CD4-positive, alpha-beta T cell (primary cell): ENCODE results near the gene SWSAP1. TPM values are rescaled to one million over a fixed set of nuclear protein-coding genes. Genes with fewer than 3 reads are reported as not detected.
"Not testable (repeated sequence)": the region's sequence is repeated elsewhere in the genome, so short reads cannot be mapped to it uniquely, and the experiment has no call there.

Experiments
- ATAC-seq: fragments of 200-7000 bp; cut with Tn5 transposase; one replicate; pipeline ENCODE4 v1.10.0; 2022; ENCODE audit warnings: mild to moderate bottlenecking; ENCODE audit not compliant: poor library complexity
- CTCF ChIA-PET: fragments of 350-600 bp; sonication (Branson Sonifier 250); formaldehyde crosslinking; loops from one replicate; lab custom pipeline; 2021; ENCODE audit warnings: antibody characterized with exemption, inconsistent platforms; lab: Charles Lee
- POLR2A ChIA-PET: fragments of 350-600 bp; sonication (Branson Sonifier 250); formaldehyde crosslinking; loops from one replicate; lab custom pipeline; 2021; ENCODE audit warnings: antibody characterized with exemption, inconsistent platforms; lab: Charles Lee
- DNase-seq, 14 experiments: peaks; one replicate each; pipeline ENCODE4 v3.0.0-alpha.2; 2013 to 2020; ENCODE audit warnings: mixed read lengths in 2 of 14
- H3K27ac ChIP-seq, 2 donors: one replicate each; pipeline versions ENCODE4 v1.5.1 to v1.7.0; 2013; ENCODE audit warnings: low read length in 2 of 2, low read depth in 1 of 2, mild to moderate bottlenecking in 1 of 2
- H3K27me3 ChIP-seq, 2 experiments: 1 replicate in 1 of 2; 2 replicates in 1 of 2; pipeline versions ENCODE4 v1.6.1 to v1.7.0; 2013; ENCODE audit warnings: low read length in 2 of 2, control low read depth in 1 of 2, mild to moderate bottlenecking in 1 of 2, moderate library complexity in 1 of 2; ENCODE audit not compliant: insufficient read depth in 2 of 2, control insufficient read depth in 1 of 2
- H3K36me3 ChIP-seq: one replicate; pipeline ENCODE4 v1.6.1; 2013; ENCODE audit warnings: low read length, control low read depth; ENCODE audit not compliant: insufficient read depth
- H3K4me1 ChIP-seq: one replicate; pipeline ENCODE4 v1.6.1; 2013; ENCODE audit warnings: low read length, control low read depth; ENCODE audit not compliant: insufficient read depth
- H3K4me3 ChIP-seq: one replicate; pipeline ENCODE4 v1.5.1; 2013; ENCODE audit warnings: mild to moderate bottlenecking, low read length, moderate library complexity
- H3K9me3 ChIP-seq, 2 experiments: 1 replicate in 1 of 2; 2 replicates in 1 of 2; pipeline versions ENCODE4 v1.6.1 to v1.7.0; 2013; ENCODE audit warnings: low read length in 2 of 2, mild to moderate bottlenecking in 2 of 2, control low read depth in 1 of 2, moderate library complexity in 1 of 2; ENCODE audit not compliant: control insufficient read depth in 1 of 2, insufficient read depth in 1 of 2
- H3K27ac Mint-ChIP-seq: one replicate; pipeline ENCODE4 v1.8.0; 2020; ENCODE audit warnings: mixed read lengths
- H3K27me3 Mint-ChIP-seq: one replicate; pipeline ENCODE4 v1.8.0; 2021; ENCODE audit warnings: mixed read lengths
- H3K36me3 Mint-ChIP-seq: one replicate; pipeline ENCODE4 v1.8.0; 2021; ENCODE audit warnings: low read depth, mixed read lengths
- H3K4me1 Mint-ChIP-seq: one replicate; pipeline ENCODE4 v1.8.0; 2021; ENCODE audit warnings: low read depth, mixed read lengths
- H3K4me3 Mint-ChIP-seq: one replicate; pipeline ENCODE4 v1.8.0; 2020; ENCODE audit warnings: mild to moderate bottlenecking, mixed read lengths
- H3K9me3 Mint-ChIP-seq: one replicate; pipeline ENCODE4 v1.8.0; 2020; ENCODE audit warnings: mixed read lengths
- intact Hi-C, 2 experiments: fragments of 100-400 bp; cut with DNase I in 1 of 2; cut with micrococcal nuclease in 1 of 2; formaldehyde crosslinking; loops; one replicate each; pipeline versions ENCODE4 v1.15.1 to v1.9.0; 2023 to 2025; cut with DNase I, micrococcal nuclease
- total RNA-seq, 174 experiments: library from RNA in 2 of 174; stranded (reverse) in 2 of 174; gene quantifications; one replicate each; pipeline ENCODE4 v1.2.3 and lab custom pipeline; 2021 to 2026
- TF ChIP-seq, protein P1 (sequence below): fragments of 200-600 bp; IDR thresholded peaks from one replicate; pipeline ENCODE4 v1.8.0; 2022; ENCODE audit warnings: antibody characterized with exemption, mild to moderate bottlenecking

Gene SWSAP1
- total RNA-seq, 2 experiments from 2014 or later = 2.6 to 2.7 TPM

DNA sequence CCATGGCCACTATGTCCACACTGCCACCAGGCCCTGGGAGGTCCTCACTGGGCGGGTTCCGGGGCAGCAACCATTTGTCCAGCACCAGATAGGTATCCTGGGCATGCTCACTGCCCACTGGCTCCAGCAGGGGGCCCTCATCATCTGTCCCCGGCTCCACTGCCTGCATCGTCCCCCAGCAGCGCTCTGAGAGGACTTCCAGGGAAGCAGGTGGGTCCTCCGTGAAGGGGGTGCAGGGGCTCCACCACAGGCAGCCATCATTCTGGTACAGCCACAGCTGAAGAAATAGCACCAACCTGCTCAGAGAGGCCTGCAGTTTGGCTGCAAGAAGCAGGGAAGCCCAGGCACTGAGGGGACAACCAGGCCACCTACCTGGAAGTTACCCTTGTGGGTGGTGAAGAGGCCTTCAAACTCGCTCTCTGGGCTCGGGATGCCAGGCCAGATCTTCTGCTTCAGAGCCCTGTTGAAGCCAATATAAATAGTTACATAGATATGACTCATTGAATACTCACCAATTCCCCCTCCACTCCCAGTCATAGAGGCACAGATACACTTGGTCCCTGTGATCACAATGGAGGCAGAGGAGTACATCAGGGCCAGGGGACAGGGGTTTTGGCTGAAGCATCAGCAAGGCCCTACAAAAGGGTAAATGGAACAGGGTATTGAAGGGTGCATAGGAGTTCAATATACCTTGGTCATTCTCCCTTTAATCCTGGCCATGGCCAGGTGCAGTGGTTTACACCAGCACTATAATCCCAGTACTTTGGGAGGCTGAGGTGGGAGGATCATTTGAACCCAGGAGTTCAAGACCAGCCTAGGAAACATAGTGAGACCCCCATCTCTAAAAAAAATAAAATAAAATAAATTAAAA is 4.1 kb downstream of the SWSAP1 start:
- POLR2A ChIA-PET = no interaction called here
- Histone ChIP-seq H3K4me3 (no peak overlapping the region), H3K4me1 (peaks cover 80% of the 10 kb centered on the region), H3K27ac (no peak overlapping the region), H3K27me3 (peaks cover 12 to 13% of the 10 kb centered on the region in 2 experiments), H3K9me3 (peaks cover 0 to 8% of the 10 kb centered on the region in 2 experiments), H3K36me3 (peaks cover 14% of the 10 kb centered on the region)
- Mint-ChIP-seq H3K36me3 (peaks cover 9% of the 10 kb centered on the region), H3K27me3 (peaks cover 18% of the 10 kb centered on the region), H3K9me3 (no peaks in the 10 kb centered on the region), H3K4me1 (peaks cover 47% of the 10 kb centered on the region), H3K4me3 (no peak overlapping the region), H3K27ac (no peak overlapping the region)
- TF ChIP-seq, protein P1, sequence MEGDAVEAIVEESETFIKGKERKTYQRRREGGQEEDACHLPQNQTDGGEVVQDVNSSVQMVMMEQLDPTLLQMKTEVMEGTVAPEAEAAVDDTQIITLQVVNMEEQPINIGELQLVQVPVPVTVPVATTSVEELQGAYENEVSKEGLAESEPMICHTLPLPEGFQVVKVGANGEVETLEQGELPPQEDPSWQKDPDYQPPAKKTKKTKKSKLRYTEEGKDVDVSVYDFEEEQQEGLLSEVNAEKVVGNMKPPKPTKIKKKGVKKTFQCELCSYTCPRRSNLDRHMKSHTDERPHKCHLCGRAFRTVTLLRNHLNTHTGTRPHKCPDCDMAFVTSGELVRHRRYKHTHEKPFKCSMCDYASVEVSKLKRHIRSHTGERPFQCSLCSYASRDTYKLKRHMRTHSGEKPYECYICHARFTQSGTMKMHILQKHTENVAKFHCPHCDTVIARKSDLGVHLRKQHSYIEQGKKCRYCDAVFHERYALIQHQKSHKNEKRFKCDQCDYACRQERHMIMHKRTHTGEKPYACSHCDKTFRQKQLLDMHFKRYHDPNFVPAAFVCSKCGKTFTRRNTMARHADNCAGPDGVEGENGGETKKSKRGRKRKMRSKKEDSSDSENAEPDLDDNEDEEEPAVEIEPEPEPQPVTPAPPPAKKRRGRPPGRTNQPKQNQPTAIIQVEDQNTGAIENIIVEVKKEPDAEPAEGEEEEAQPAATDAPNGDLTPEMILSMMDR = no peak
- CTCF ChIA-PET = interaction anchor here (1.3 kb wide), 1 partner anchor 56 kb away, joined by 7 read pairs; the partner anchor contains the start of gene ODAD3
- ATAC-seq = no peak
- intact Hi-C loops = loop anchor here (5.0 to 10.0 kb wide), 3 partner anchors 126 to 506 kb away; partner anchors contain the start of genes CARM1 (in 1 of the 2), TIMM29 (in 1 of the 2), YIPF2 (in 1 of the 2) and ZNF653 (in 1 of the 2)
- peak in 3 of 14 experiments; percentile 22 to 46 (median 36) for DNase-seq

DNA sequence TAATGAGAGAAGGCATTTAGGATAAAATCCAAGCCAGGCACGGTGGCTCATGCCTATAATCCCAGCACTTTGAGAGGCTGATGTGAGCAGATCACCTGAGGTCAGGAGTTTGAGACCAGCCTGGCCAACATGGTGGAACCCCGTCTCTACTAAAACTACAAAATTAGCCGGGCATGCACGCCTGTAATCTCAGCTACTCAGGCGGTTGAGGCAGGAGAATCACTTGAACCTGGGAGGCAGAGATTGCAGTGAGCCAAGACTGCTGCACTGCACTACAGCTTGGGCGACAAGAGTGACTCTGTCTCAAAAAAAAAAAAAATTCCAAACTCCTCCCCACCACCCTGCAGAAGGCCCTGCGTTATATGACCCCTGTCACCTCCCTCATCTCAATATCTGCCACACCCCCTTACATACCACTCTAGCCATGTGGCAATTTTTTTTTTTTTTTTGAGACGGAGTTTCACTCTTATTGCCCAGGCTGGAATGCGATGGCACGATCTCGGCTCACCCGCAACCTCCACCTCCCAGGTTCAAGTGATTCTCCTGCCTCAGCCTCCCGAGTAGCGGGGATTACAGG is 4.9 kb downstream of the SWSAP1 start:
- not testable (repeated sequence) for ATAC-seq, DNase-seq, H3K9me3 ChIP-seq, H3K4me3 Mint-ChIP-seq, H3K27ac Mint-ChIP-seq, H3K27ac ChIP-seq, H3K9me3 Mint-ChIP-seq, H3K4me3 ChIP-seq, H3K36me3 Mint-ChIP-seq
- peaks cover 80% of the 10 kb centered on the region for H3K4me1 ChIP-seq
- ChIA-PET CTCF (interaction anchor here (2.6 kb wide), 1 partner anchor 57 kb away, joined by 38 read pairs; the partner anchor contains the start of genes ODAD3 and PRKCSH), POLR2A (interaction anchor here (2.1 kb wide), 1 partner anchor 12 kb away, joined by 7 read pairs; no protein-coding TSS in a partner anchor)
- H3K36me3 ChIP-seq = peaks cover 14% of the 10 kb centered on the region
- intact Hi-C loops = loop anchor here (5.0 to 10.0 kb wide), 3 partner anchors 125 to 507 kb away; partner anchors contain the start of genes CARM1 (in 1 of the 2), TIMM29 (in 1 of the 2), YIPF2 (in 1 of the 2) and ZNF653 (in 1 of the 2)
- peaks cover 47% of the 10 kb centered on the region for H3K4me1 Mint-ChIP-seq
- peaks cover 20% of the 10 kb centered on the region for H3K27me3 Mint-ChIP-seq
- H3K27me3 ChIP-seq = peaks cover 20 to 21% of the 10 kb centered on the region in 2 experiments

DNA sequence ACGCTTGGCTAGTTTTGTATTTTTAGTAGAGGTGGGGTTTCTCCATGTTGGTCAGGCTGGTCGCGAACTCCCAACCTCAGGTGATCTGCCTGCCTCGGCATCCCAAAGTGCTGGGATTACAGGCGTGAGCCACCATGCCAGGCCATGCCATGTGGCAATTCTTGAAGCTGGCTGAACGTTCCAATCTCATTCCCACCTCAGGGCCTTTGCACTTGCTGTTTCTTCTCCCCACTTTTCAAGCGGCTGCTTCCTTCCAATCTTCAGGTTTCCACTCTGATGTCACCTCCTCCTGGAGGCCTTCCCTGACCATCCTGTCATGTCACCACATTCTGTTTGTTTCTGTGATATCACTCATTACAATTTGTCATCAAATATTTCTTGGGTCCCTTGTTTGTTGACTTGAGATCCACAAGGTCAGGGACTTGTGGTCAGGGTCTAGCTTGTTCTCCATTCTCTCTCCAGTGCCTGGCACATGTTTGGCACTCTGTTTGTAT is 5.4 kb downstream of the SWSAP1 start:
- Mint-ChIP-seq H3K4me1 (peaks cover 47% of the 10 kb centered on the region), H3K36me3 (peaks cover 9% of the 10 kb centered on the region), H3K4me3 (peak overlapping the region; percentile 93), H3K27me3 (peaks cover 25% of the 10 kb centered on the region), H3K27ac (peak overlapping the region; percentile 92), H3K9me3 (no peaks in the 10 kb centered on the region)
- peaks cover 80% of the 10 kb centered on the region for H3K4me1 ChIP-seq
- peaks cover 21% of the 10 kb centered on the region in 2 experiments for H3K27me3 ChIP-seq
- H3K27ac ChIP-seq = peak overlapping the region; percentile 88 to 92
- POLR2A ChIA-PET = interaction anchor here (2.1 kb wide), 1 partner anchor 11 kb away, joined by 7 read pairs; no protein-coding TSS in a partner anchor
- intact Hi-C loops = loop anchor here (2.0 to 10.0 kb wide), 9 partner anchors 33 to 508 kb away; partner anchors contain the start of genes ZNF653 (in 2 of the 2), CARM1 (in 1 of the 2), CCDC159 (in 1 of the 2) and ODAD3 (in 1 of the 2)
- H3K4me3 ChIP-seq = peak overlapping the region; percentile 69
- TF ChIP-seq, protein P1 = no peak
- DNase-seq = no peak
- CTCF ChIA-PET = interaction anchor here (1.0 to 4.7 kb wide), 8 partner anchors 11 to 103 kb away, joined by 3 to 38 read pairs (median 18); partner anchors contain the start of genes CCDC159, ELAVL3, ODAD3 and PRKCSH
- no peak for ATAC-seq
- H3K36me3 ChIP-seq = peaks cover 14% of the 10 kb centered on the region
- peaks cover 0 to 8% of the 10 kb centered on the region in 2 experiments for H3K9me3 ChIP-seq
